Right lobe of liver (tissue), 6 donors: Measurements from ENCODE around the gene ZNF322. TPM values are rescaled to one million over a fixed set of nuclear protein-coding genes. Genes with fewer than 3 reads are reported as not detected.

Source experiments
- ATAC-seq, 4 donors: fragments of 200-7000 bp; cut with Tn5 transposase; one replicate each; pipeline ENCODE4 v1.9.1; 2020; ENCODE audit warnings: mild to moderate bottlenecking in 4 of 4, moderate library complexity in 4 of 4
- DNase-seq, 3 donors: peaks; one replicate each; pipeline ENCODE4 v3.0.0-alpha.2; 2020
- H3K27ac ChIP-seq, 3 donors: fragments of 200-600 bp; one replicate each; pipeline ENCODE4 v1.8.0; 2022
- H3K27me3 ChIP-seq, 2 donors: fragments of 200-600 bp; one replicate each; pipeline ENCODE4 v1.8.0; 2022
- H3K36me3 ChIP-seq, 4 donors: fragments of 200-600 bp; sonication (generic) in 1 of 4; one replicate each; pipeline versions ENCODE4 v1.5.1 to v1.8.0; 2017 to 2022; ENCODE audit warnings: control low read depth in 1 of 4
- H3K4me1 ChIP-seq, 4 donors: fragments of 200-600 bp; sonication (generic) in 1 of 4; one replicate each; pipeline versions ENCODE4 v1.5.1 to v1.8.0; 2017 to 2022; ENCODE audit warnings: control low read depth in 1 of 4
- H3K4me3 ChIP-seq, 3 donors: fragments of 200-600 bp; one replicate each; pipeline ENCODE4 v1.8.0; 2022
- H3K9me3 ChIP-seq, 4 donors: fragments of 200-600 bp; sonication (generic) in 1 of 4; one replicate each; pipeline versions ENCODE4 v1.5.1 to v1.8.0; 2017 to 2022; ENCODE audit warnings: control low read depth in 1 of 4
- POLR2A ChIP-seq: fragments of 450-650 bp; IDR thresholded peaks from one replicate; pipeline ENCODE4 v1.6.1; 2017; ENCODE audit warnings: antibody characterized with exemption, mild to moderate bottlenecking
- WGBS: methylation state at CpG from one replicate; pipeline ENCODE4 v1.1.6; 2018; ENCODE audit warnings: low coverage, low lambda C conversion rate; ENCODE audit not compliant: insufficient coverage; ENCODE audit errors: missing lambda C conversion rate; 5-methylcytosine and 5-hydroxymethylcytosine counted together
- intact Hi-C, 2 donors: fragments of 100-400 bp; cut with DNase I; formaldehyde crosslinking; loops; one replicate each; pipeline versions ENCODE4 v1.11.2 to v1.14.1; 2022
- total RNA-seq, 6 experiments: library from RNA; depleted of rRNA in 2 of 6; stranded (reverse); fragments of >200 nt in 2 of 6; fragmentation: NEBNext Ultra II Directional in 3 of 6; extraction: Animal tissue kit (Norgen Biotek cat#: 25700) in 3 of 6; gene quantifications; one replicate each; pipeline versions ENCODE4 v1.1.0 to v1.2.4, GENCODE V29; 2016 to 2023
- TF ChIP-seq, protein P1 (sequence below), 4 donors: fragments of 200-600 bp in 3 of 4; fragments of 450-650 bp in 1 of 4; IDR thresholded peaks; one replicate each; pipeline versions ENCODE4 v1.5.1 to v1.8.0; 2016 to 2022; ENCODE audit warnings: antibody characterized with exemption in 4 of 4, mild to moderate bottlenecking in 2 of 4
- donor health status: DM: no; HTN: yes; CAD: no.
- donor health status: DM: no; HTN: no; CAD: no.
- donor health status: DM: no; HTN: no; CAD: no.
- donor health status: DM: no; HTN: yes; CAD: no.
- donor health status: DM: no; HTN: yes; CAD: no.

Gene ZNF322
- total RNA-seq, 6 experiments from 2014 or later, result 2.9 to 10.3 (median 8.6) TPM

- H3K36me3 ChIP-seq, result peaks cover 0 to 27% (median 14%) of the 10 kb centered on the region in 4 donors
- H3K4me3 ChIP-seq, result no peak overlapping the region
- DNase-seq (no peak), ATAC-seq (no peak)
- H3K27me3 ChIP-seq, result no peaks in the 10 kb centered on the region
- TF ChIP-seq, protein P1, sequence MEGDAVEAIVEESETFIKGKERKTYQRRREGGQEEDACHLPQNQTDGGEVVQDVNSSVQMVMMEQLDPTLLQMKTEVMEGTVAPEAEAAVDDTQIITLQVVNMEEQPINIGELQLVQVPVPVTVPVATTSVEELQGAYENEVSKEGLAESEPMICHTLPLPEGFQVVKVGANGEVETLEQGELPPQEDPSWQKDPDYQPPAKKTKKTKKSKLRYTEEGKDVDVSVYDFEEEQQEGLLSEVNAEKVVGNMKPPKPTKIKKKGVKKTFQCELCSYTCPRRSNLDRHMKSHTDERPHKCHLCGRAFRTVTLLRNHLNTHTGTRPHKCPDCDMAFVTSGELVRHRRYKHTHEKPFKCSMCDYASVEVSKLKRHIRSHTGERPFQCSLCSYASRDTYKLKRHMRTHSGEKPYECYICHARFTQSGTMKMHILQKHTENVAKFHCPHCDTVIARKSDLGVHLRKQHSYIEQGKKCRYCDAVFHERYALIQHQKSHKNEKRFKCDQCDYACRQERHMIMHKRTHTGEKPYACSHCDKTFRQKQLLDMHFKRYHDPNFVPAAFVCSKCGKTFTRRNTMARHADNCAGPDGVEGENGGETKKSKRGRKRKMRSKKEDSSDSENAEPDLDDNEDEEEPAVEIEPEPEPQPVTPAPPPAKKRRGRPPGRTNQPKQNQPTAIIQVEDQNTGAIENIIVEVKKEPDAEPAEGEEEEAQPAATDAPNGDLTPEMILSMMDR (IDR thresholded peaks at IDR 0.05), result no peak
- no peak for TF ChIP-seq POLR2A
- peaks cover 0 to 15% (median 7%) of the 10 kb centered on the region in 4 donors for H3K9me3 ChIP-seq
- H3K4me1 ChIP-seq, result no peaks in the 10 kb centered on the region
- intact Hi-C loops, result no loop called here
- 93% methylated on average over 1 of the region's 1 CpG for WGBS
- H3K27ac ChIP-seq, result no peak overlapping the region
Observed at GRCh38 chr6:26646074-26646473, 13.5 kb downstream of the ZNF322 start.

GRCh38 chr6:26640806-26641205 lies 18.7 kb downstream of the ZNF322 start:
- 91% methylated on average over 2 of the region's 2 CpGs for WGBS

GRCh38 chr6:26629359-26629758 lies 30.2 kb downstream of the ZNF322 start:
- Histone ChIP-seq H3K27me3 (no peaks in the 10 kb centered on the region), H3K4me3 (no peak overlapping the region), H3K27ac (no peak overlapping the region), H3K36me3 (no peaks in the 10 kb centered on the region), H3K9me3 (peaks cover 0 to 7% (median 0%) of the 10 kb centered on the region in 4 donors), H3K4me1 (no peaks in the 10 kb centered on the region)
- intact Hi-C loops, result no loop called here
- ATAC-seq (no peak), DNase-seq (no peak)
- no peak for TF ChIP-seq POLR2A
- TF ChIP-seq, protein P1 (IDR thresholded peaks at IDR 0.05), result no peak
- 30% methylated on average over 1 of the region's 1 CpG for WGBS

More at GRCh38 chr6:26640806-26641205, 18.7 kb downstream of the ZNF322 start:
- Histone ChIP-seq H3K4me1 (no peaks in the 10 kb centered on the region), H3K36me3 (peaks cover 0 to 36% (median 19%) of the 10 kb centered on the region in 4 donors), H3K9me3 (peaks cover 0 to 31% (median 15%) of the 10 kb centered on the region in 4 donors), H3K27ac (no peak overlapping the region), H3K4me3 (no peak overlapping the region), H3K27me3 (no peaks in the 10 kb centered on the region)
- ATAC-seq (no peak), DNase-seq (no peak)
- intact Hi-C loops, result no loop called here
- TF ChIP-seq, protein P1 (IDR thresholded peaks at IDR 0.05), result no peak
- TF ChIP-seq POLR2A, result no peak

DNA sequence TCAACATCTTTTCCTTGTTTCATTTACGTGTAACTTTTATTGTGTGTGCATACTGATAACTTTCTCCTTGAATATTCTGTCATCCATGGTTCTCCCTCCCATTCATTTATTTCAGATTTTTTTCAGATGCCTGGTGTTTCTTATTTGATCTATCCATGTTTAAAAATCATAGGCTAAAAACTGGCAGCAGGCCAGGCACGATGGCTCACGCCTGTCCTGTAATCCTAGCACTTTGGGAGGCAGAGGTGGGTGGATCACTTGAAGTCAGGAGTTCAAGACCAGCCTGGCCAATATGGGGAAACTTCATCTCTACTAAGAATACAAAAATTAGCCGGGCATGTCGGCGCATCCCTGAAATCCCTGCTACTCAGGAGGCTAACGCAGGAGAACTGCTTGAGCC lies 31.7 kb downstream of the ZNF322 start:
- WGBS, result 69% methylated on average over 7 of the region's 7 CpGs
- H3K27ac ChIP-seq, result no peak overlapping the region
- H3K36me3 ChIP-seq, result no peaks in the 10 kb centered on the region
- no peak for ATAC-seq
- peaks cover 0 to 8% (median 0%) of the 10 kb centered on the region in 4 donors for H3K9me3 ChIP-seq
- no peak overlapping the region for H3K4me3 ChIP-seq
- H3K27me3 ChIP-seq, result no peaks in the 10 kb centered on the region
- TF ChIP-seq, protein P1 (IDR thresholded peaks at IDR 0.05), result no peak
- TF ChIP-seq POLR2A, result no peak
- intact Hi-C loops, result no loop called here
- H3K4me1 ChIP-seq, result no peaks in the 10 kb centered on the region
- DNase-seq, result no peak

DNA sequence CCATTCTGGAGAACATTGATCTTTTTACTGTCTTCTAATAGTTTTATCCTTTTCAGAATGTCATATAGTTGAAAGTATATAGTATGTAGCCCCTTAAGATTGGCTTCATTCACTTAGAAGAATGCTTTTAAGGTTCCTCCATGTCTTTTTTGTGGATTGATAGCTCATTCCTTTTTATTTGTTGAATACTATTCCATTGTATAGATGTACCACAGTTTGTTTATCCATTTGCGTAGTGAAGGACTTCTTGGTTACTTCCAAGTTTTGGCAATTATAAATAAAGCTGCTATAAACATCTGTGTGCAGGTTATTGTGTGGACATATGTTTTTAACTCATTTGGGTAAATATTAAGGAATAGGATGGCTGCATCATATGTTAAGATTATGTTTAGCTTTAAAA lies 35.0 kb downstream of the ZNF322 start:
- TF ChIP-seq, protein P1 (IDR thresholded peaks at IDR 0.05), result no peak
- TF ChIP-seq POLR2A, result no peak
- intact Hi-C loops, result no loop called here
- 77% methylated on average over 1 of the region's 1 CpG for WGBS
- no peak overlapping the region for H3K27ac ChIP-seq
- no peaks in the 10 kb centered on the region for H3K36me3 ChIP-seq
- DNase-seq, result no peak
- no peak for ATAC-seq
- H3K9me3 ChIP-seq, result peaks cover 0 to 8% (median 0%) of the 10 kb centered on the region in 4 donors
- no peaks in the 10 kb centered on the region for H3K27me3 ChIP-seq
- H3K4me1 ChIP-seq, result no peaks in the 10 kb centered on the region
- H3K4me3 ChIP-seq, result no peak overlapping the region
